Activated T-cell treated with anti-CD3 and anti-CD28 coated beads, Interleukin-2, amount 50 U/mL, for 48 hours (primary cell): ENCODE measurements around the gene ATP10A.
"Not testable (repeated sequence)": the region's sequence is repeated elsewhere in the genome, so short reads cannot be mapped to it uniquely, and the experiment has no call there.

Experiments
- DNase-seq, 2 experiments: peaks; one replicate each; pipeline ENCODE4 v3.0.0-alpha.2; 2020

ATP10A gene

GRCh38 chr15:25673351-25673750, 189.8 kb downstream of the ATP10A start:
- no peak for DNase-seq

- DNase-seq = no peak
Observed at GRCh38 chr15:25671132-25671531, 192.0 kb downstream of the ATP10A start.

GRCh38 chr15:25670621-25671020, 192.5 kb downstream of the ATP10A start:
- no peak for DNase-seq

- DNase-seq = no peak
Observed at GRCh38 chr15:25670025-25670554, 193.0 kb downstream of the ATP10A start.

GRCh38 chr15:25668901-25669300, 194.2 kb downstream of the ATP10A start:
- DNase-seq = no peak

GRCh38 chr15:25668236-25668795, 194.8 kb downstream of the ATP10A start:
- DNase-seq = no peak

- no peak for DNase-seq
Observed at GRCh38 chr15:25667829-25668228, 195.3 kb downstream of the ATP10A start.

- DNase-seq = no peak
Observed at GRCh38 chr15:25665913-25666312, 197.2 kb downstream of the ATP10A start.

- DNase-seq = no peak
Observed at GRCh38 chr15:25664761-25665160, 198.4 kb downstream of the ATP10A start.

GRCh38 chr15:25663515-25663914, 199.6 kb downstream of the ATP10A start:
- DNase-seq = no peak

GRCh38 chr15:25661898-25662297, 201.2 kb downstream of the ATP10A start:
- DNase-seq = no peak

- DNase-seq = no peak
Observed at GRCh38 chr15:25659251-25659650, 203.9 kb downstream of the ATP10A start.

- no peak for DNase-seq
Observed at GRCh38 chr15:25658560-25658959, 204.6 kb downstream of the ATP10A start.

GRCh38 chr15:25655207-25655948, 207.7 kb downstream of the ATP10A start:
- no peak for DNase-seq

GRCh38 chr15:25653371-25653770, 209.8 kb downstream of the ATP10A start:
- no peak for DNase-seq

- no peak for DNase-seq
Observed at GRCh38 chr15:25652704-25653103, 210.4 kb downstream of the ATP10A start.

- DNase-seq = no peak
Observed at GRCh38 chr15:25649390-25649789, 213.7 kb downstream of the ATP10A start.

GRCh38 chr15:25643120-25643519, 220.0 kb downstream of the ATP10A start:
- DNase-seq = no peak

- no peak for DNase-seq
Observed at GRCh38 chr15:25641762-25642161, 221.4 kb downstream of the ATP10A start.

- no peak for DNase-seq
Observed at GRCh38 chr15:25641361-25641760, 221.8 kb downstream of the ATP10A start.

GRCh38 chr15:25640959-25641358, 222.2 kb downstream of the ATP10A start:
- DNase-seq = not testable (repeated sequence)

GRCh38 chr15:25640381-25640780, 222.7 kb downstream of the ATP10A start:
- no peak for DNase-seq

GRCh38 chr15:25636486-25636885, 226.6 kb downstream of the ATP10A start:
- not testable (repeated sequence) for DNase-seq

GRCh38 chr15:25635191-25635590, 227.9 kb downstream of the ATP10A start:
- DNase-seq = no peak

GRCh38 chr15:25633862-25634261, 229.3 kb downstream of the ATP10A start:
- no peak for DNase-seq
